IMR-90 (cell line): ENCODE measurements around the gene PLXDC1. TPM values are rescaled to one million over a fixed set of nuclear protein-coding genes. Genes with fewer than 3 reads are reported as not detected.

Source experiments
- ATAC-seq: fragments of 200-7000 bp; cut with Tn5 transposase; 2 replicates; pipeline ENCODE4 v1.9.1; 2020; ENCODE audit warnings: low read depth, mild to moderate bottlenecking, moderate library complexity
- BruUV-seq: library from RNA; stranded (reverse); fragments of 400-500 nt; replicated peaks from 2 replicates; lab custom pipeline; 2021; lab: Mats Ljungman, UMichigan
- CTCF ChIA-PET: fragments of 300-600 bp; formaldehyde crosslinking; extraction: SDS; loops from one replicate; lab custom pipeline; 2021; ENCODE audit warnings: antibody characterized with exemption; lab: Yijun Ruan, JAX
- POLR2A ChIA-PET: fragments of 300-600 bp; sonication (Branson Sonifier 250); formaldehyde crosslinking; loops from one replicate; lab custom pipeline; 2022; ENCODE audit warnings: antibody characterized with exemption; ENCODE audit not compliant: unreplicated experiment; lab: Charles Lee
- DNase-seq: peaks from one replicate; pipeline ENCODE4 v3.0.0; 2013
- H2AFZ ChIP-seq: replicated peaks from 2 replicates; pipeline ENCODE3; 2013; ENCODE audit warnings: low read length, mild to moderate bottlenecking; ENCODE audit not compliant: poor library complexity
- H2AK5ac ChIP-seq: 2 replicates; pipeline ENCODE4 v1.6.1; 2013; ENCODE audit warnings: low read depth, low read length, inconsistent platforms
- H2AK9ac ChIP-seq: replicated peaks from 2 replicates; pipeline ENCODE3; 2013; ENCODE audit warnings: mild to moderate bottlenecking, low read depth, low read length, moderate library complexity; ENCODE audit not compliant: poor library complexity
- H2BK120ac ChIP-seq: 2 replicates; pipeline ENCODE4 v1.6.1; 2013; ENCODE audit warnings: low read depth, low read length, inconsistent platforms
- H2BK15ac ChIP-seq: 3 replicates; pipeline ENCODE4 v1.6.1; 2013; ENCODE audit warnings: low read depth, low read length, inconsistent platforms
- H2BK20ac ChIP-seq: 2 replicates; pipeline ENCODE4 v1.6.1; 2013; ENCODE audit warnings: low read depth, mild to moderate bottlenecking, inconsistent platforms, low read length, moderate library complexity
- H2BK5ac ChIP-seq: 2 replicates; pipeline ENCODE4 v1.6.1; 2013; ENCODE audit warnings: mild to moderate bottlenecking, low read depth, low read length, inconsistent platforms; ENCODE audit not compliant: poor library complexity, severe bottlenecking
- H3K14ac ChIP-seq: replicated peaks from 2 replicates; pipeline ENCODE4 v1.6.1; 2013; ENCODE audit warnings: low read depth, low read length, inconsistent platforms
- H3K18ac ChIP-seq: 2 replicates; pipeline ENCODE4 v1.6.1; 2013; ENCODE audit warnings: low read depth, low read length, control low read depth
- H3K23ac ChIP-seq: 2 replicates; pipeline ENCODE4 v1.6.1; 2013; ENCODE audit warnings: low read depth, low read length, inconsistent platforms
- H3K27ac ChIP-seq: 2 replicates; pipeline ENCODE4 v1.5.1; 2013; ENCODE audit warnings: mild to moderate bottlenecking, control low read depth, low read length; ENCODE audit not compliant: insufficient read depth
- H3K27me3 ChIP-seq: 2 replicates; pipeline ENCODE4 v1.6.1; 2013; ENCODE audit warnings: low read length; ENCODE audit not compliant: control insufficient read depth, insufficient read depth
- H3K36me3 ChIP-seq: 2 replicates; pipeline ENCODE4 v1.6.1; 2013; ENCODE audit warnings: low read length, mixed read lengths; ENCODE audit not compliant: control insufficient read depth, insufficient read depth
- H3K4ac ChIP-seq: 2 replicates; pipeline ENCODE4 v1.6.1; 2013; ENCODE audit warnings: low read depth, low read length, inconsistent platforms
- H3K4me1 ChIP-seq: 2 replicates; pipeline ENCODE4 v1.6.1; 2013; ENCODE audit warnings: low read length, mixed read lengths; ENCODE audit not compliant: control insufficient read depth, insufficient read depth
- H3K4me2 ChIP-seq: 2 replicates; pipeline ENCODE4 v1.6.1; 2013; ENCODE audit warnings: low read depth, mild to moderate bottlenecking, control low read depth, low read length, moderate library complexity
- H3K4me3 ChIP-seq: 2 replicates; pipeline ENCODE4 v1.5.1; 2013; ENCODE audit warnings: low read depth, mild to moderate bottlenecking, control low read depth, low read length, moderate library complexity; ENCODE audit not compliant: insufficient read depth
- H3K56ac ChIP-seq: 2 replicates; pipeline ENCODE4 v1.6.1; 2013; ENCODE audit warnings: low read length, inconsistent platforms; ENCODE audit not compliant: insufficient read depth; ENCODE audit errors: extremely low read depth
- H3K79me1 ChIP-seq, 2 experiments: 2 replicates each; pipeline ENCODE4 v1.6.1; 2013; ENCODE audit warnings: low read length in 2 of 2, inconsistent platforms in 1 of 2, low read depth in 1 of 2
- H3K9ac ChIP-seq: 2 replicates; pipeline ENCODE4 v1.6.1; 2013; ENCODE audit warnings: low read depth, low read length, control low read depth
- H3K9me1 ChIP-seq: 2 replicates; pipeline ENCODE4 v1.6.1; 2013; ENCODE audit warnings: low read length, inconsistent platforms; ENCODE audit not compliant: insufficient read depth
- H3K9me3 ChIP-seq: 2 replicates; pipeline ENCODE4 v1.6.1; 2013; ENCODE audit warnings: low read length; ENCODE audit not compliant: control insufficient read depth, insufficient read depth
- H4K20me1 ChIP-seq: 2 replicates; pipeline ENCODE4 v1.6.1; 2013; ENCODE audit warnings: low read length, inconsistent platforms; ENCODE audit not compliant: insufficient read depth
- H4K5ac ChIP-seq: 2 replicates; pipeline ENCODE4 v1.6.1; 2013; ENCODE audit warnings: mild to moderate bottlenecking, low read depth, low read length, control low read depth
- H4K8ac ChIP-seq, 2 experiments: 2 replicates each; pipeline ENCODE4 v1.6.1; 2013; ENCODE audit warnings: low read depth in 2 of 2, low read length in 2 of 2, control low read depth in 1 of 2, inconsistent platforms in 1 of 2
- H4K91ac ChIP-seq: 2 replicates; pipeline ENCODE4 v1.6.1; 2013; ENCODE audit warnings: low read depth, low read length, inconsistent platforms; ENCODE audit not compliant: insufficient read depth
- BHLHE40 ChIP-seq: fragments of 150-350 bp; IDR thresholded peaks from 2 replicates; pipeline ENCODE4 v1.6.1; 2016; ENCODE audit warnings: mild to moderate bottlenecking, low read depth, low read length
- CHD1 ChIP-seq: IDR thresholded peaks from 2 replicates; pipeline ENCODE4 v1.6.1; 2012; ENCODE audit warnings: low read depth, low read length, improper control_type of control experiment
- FOS ChIP-seq: fragments of 150-350 bp; IDR thresholded peaks from 2 replicates; pipeline ENCODE4 v1.6.1; 2016; ENCODE audit warnings: low read depth, low read length
- MAFK ChIP-seq: IDR thresholded peaks from 2 replicates; pipeline ENCODE4 v1.6.1; 2012; ENCODE audit warnings: low read depth, low read length, improper control_type of control experiment
- MAZ ChIP-seq: IDR thresholded peaks from 2 replicates; pipeline ENCODE4 v1.6.1; 2012; ENCODE audit warnings: low read depth, mild to moderate bottlenecking, low read length, improper control_type of control experiment, moderate library complexity, borderline replicate concordance
- MXI1 ChIP-seq: IDR thresholded peaks from 2 replicates; pipeline ENCODE4 v1.6.1; 2012; ENCODE audit warnings: low read depth, mild to moderate bottlenecking, low read length, moderate library complexity, borderline replicate concordance
- POLR2A ChIP-seq: IDR thresholded peaks from 2 replicates; pipeline ENCODE4 v1.6.1; 2012; ENCODE audit warnings: mild to moderate bottlenecking, low read depth, low read length
- RAD21 ChIP-seq: IDR thresholded peaks from 2 replicates; pipeline ENCODE4 v1.6.1; 2012; ENCODE audit warnings: low read length, improper control_type of control experiment
- RCOR1 ChIP-seq: IDR thresholded peaks from 2 replicates; pipeline ENCODE4 v1.6.1; 2012; ENCODE audit warnings: mild to moderate bottlenecking, low read length, improper control_type of control experiment; ENCODE audit not compliant: insufficient replicate concordance
- RFX5 ChIP-seq: IDR thresholded peaks from 2 replicates; pipeline ENCODE4 v1.8.0; 2012; ENCODE audit warnings: low read depth, mild to moderate bottlenecking, low read length, moderate library complexity
- SMC3 ChIP-seq: fragments of 150-350 bp; IDR thresholded peaks from 2 replicates; pipeline ENCODE4 v1.6.1; 2016; ENCODE audit warnings: low read depth, mild to moderate bottlenecking, antibody characterized with exemption, low read length, moderate library complexity
- USF2 ChIP-seq: fragments of 150-350 bp; IDR thresholded peaks from 2 replicates; pipeline ENCODE4 v1.6.1; 2017; ENCODE audit warnings: mild to moderate bottlenecking, antibody characterized with exemption, low read length, low read depth
- WGBS, 2 experiments: methylation state at CpG; one replicate each; pipeline versions ENCODE4 v1.1.5 to v1.1.7; 2013; ENCODE audit warnings: missing lambda C conversion rate in 2 of 2; ENCODE audit not compliant: insufficient read length in 1 of 2; ENCODE audit errors: extremely low coverage in 2 of 2; 5-methylcytosine and 5-hydroxymethylcytosine counted together
- dilution Hi-C: fragments of 300-500 bp; cut with HindIII; formaldehyde crosslinking; loops from one replicate; pipeline ENCODE4 v1.14.3; 2018; ENCODE audit warnings: low sequenced_read_pairs; ENCODE audit not compliant: unreplicated experiment
- in situ Hi-C: fragments of 300-500 bp; cut with MboI; formaldehyde crosslinking; loops from 3 replicates; pipeline ENCODE4 v1.14.3; 2019; ENCODE audit warnings: low sequenced_read_pairs, inconsistent platforms, mixed read lengths
- intact Hi-C: fragments of 100-400 bp; cut with micrococcal nuclease; formaldehyde crosslinking; loops from 2 replicates; pipeline ENCODE4 v1.10.0; 2022
- polyA plus RNA-seq, 3 experiments: library from polyadenylated mRNA; depleted of rRNA; stranded (reverse); fragments of >200 nt; gene quantifications; 2 replicates each; pipeline ENCODE4 v1.2.3, GENCODE V29; 2012; ENCODE audit warnings: low replicate concordance in 1 of 3
- total RNA-seq: library from RNA; depleted of rRNA; stranded (reverse); fragments of >200 nt; gene quantifications from 2 replicates; pipeline ENCODE4 v1.2.3, GENCODE V29; 2012

The PLXDC1 gene
- total and polyA plus RNA-seq, 2 of the 4 experiments (the other 2 are of a cell fraction) = under 0.01 to 0.50 TPM

DNA sequence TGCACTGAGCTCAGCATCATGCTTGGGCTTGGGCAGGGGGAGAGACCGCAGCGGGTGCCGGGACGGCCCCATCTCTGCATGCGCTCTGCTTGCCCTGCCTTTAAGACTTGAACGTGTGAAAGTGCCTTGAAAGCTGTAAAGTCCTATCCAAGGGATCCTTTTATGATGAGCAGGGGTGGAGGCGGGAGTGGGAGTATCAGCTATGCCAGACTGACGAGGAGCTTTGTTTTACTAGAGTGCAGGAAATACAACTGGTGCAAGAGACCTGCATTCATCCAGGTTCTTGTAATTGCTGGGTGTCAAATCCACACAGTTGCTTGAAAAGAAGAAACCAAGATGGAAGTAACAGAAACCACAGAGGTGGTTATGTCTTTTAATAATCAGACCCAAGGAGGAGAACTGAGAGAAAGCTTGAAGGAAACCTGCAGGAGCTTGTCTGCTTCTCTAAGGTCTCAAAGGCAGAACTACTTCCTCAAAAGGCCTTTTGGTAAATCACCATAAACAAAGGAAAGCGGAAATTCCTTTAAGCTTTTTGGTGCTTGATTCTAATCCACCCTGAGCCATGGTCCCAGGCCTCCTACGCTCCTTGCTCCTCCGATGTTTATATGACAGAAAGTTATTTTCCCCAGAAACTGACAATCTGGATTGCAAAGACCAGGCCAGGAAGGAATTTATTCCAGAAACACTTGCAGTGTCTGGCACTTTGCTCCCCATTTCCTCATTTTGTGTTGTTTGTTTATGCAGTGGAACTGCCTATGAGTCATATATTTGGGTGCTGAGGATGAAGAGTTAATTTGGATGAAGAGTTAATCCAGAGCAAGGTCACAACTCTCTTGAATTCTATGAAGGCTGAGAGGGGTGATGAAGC, 132.9 kb downstream of the PLXDC1 start:
- dilution Hi-C loops (no loop called here), in situ Hi-C loops (no loop called here), intact Hi-C loops (no loop called here)
- Histone ChIP-seq H3K4me3 (no peak overlapping the region), H3K4me2 (no peak overlapping the region), H3K9me3 (peaks cover 4% of the 10 kb centered on the region), H3K79me1 (no peaks in the 10 kb centered on the region), H3K27me3 (peaks cover 8% of the 10 kb centered on the region), H2BK15ac (no peak overlapping the region), H3K27ac (no peak overlapping the region), H4K20me1 (no peaks in the 10 kb centered on the region), H2AFZ (no peak overlapping the region), H3K9me1 (no peaks in the 10 kb centered on the region), H2BK5ac (no peak overlapping the region), H3K14ac (no peak overlapping the region), H4K8ac (no peak overlapping the region), H2AK5ac (no peak overlapping the region), H3K18ac (no peak overlapping the region), H3K9ac (no peak overlapping the region), H3K4me1 (peaks cover 6% of the 10 kb centered on the region), H2BK120ac (no peak overlapping the region), H2AK9ac (no peak overlapping the region), H2BK20ac (no peak overlapping the region), H3K4ac (no peak overlapping the region), H4K5ac (no peak overlapping the region), H3K36me3 (no peaks in the 10 kb centered on the region), H4K91ac (no peak overlapping the region), H3K56ac (no peak overlapping the region), H3K23ac (no peak overlapping the region)
- ChIA-PET POLR2A (interaction anchor here (0.6 kb wide), 1 partner anchor 29 kb away, joined by 7 read pairs; no protein-coding TSS in a partner anchor), CTCF (no interaction called here)
- no peak for DNase-seq
- BruUV-seq = no TSS peak
- 68% methylated on average over 8 of the region's 11 CpGs; no CpG with 5 or more reads in 1 of the 2 experiments for WGBS, 2 experiments
- ATAC-seq = peak; percentile 27; the same call in 1 of the 2 replicates
- no peak for TF ChIP-seq SMC3
- no peak for TF ChIP-seq CHD1
- no peak for TF ChIP-seq FOS
- no peak for TF ChIP-seq RFX5
- TF ChIP-seq POLR2A = no peak
- no peak for TF ChIP-seq MAFK
- no peak for TF ChIP-seq RAD21
- TF ChIP-seq RCOR1 = no peak
- no peak for TF ChIP-seq BHLHE40
- TF ChIP-seq USF2 = no peak
- no peak for TF ChIP-seq MAZ
- no peak for TF ChIP-seq MXI1
